AG20443 (cell line): ENCODE data around the gene INSYN2B.

Experiments
- DNase-seq: peaks from one replicate; pipeline ENCODE4 v3.0.0; 2012; ENCODE audit warnings: low spot score, mixed read lengths

Gene INSYN2B

GRCh38 chr5:169886677-169887076, 93.6 kb downstream of the INSYN2B start:
- DNase-seq: no peak

GRCh38 chr5:169886033-169886432, 94.3 kb downstream of the INSYN2B start:
- no peak for DNase-seq

DNA sequence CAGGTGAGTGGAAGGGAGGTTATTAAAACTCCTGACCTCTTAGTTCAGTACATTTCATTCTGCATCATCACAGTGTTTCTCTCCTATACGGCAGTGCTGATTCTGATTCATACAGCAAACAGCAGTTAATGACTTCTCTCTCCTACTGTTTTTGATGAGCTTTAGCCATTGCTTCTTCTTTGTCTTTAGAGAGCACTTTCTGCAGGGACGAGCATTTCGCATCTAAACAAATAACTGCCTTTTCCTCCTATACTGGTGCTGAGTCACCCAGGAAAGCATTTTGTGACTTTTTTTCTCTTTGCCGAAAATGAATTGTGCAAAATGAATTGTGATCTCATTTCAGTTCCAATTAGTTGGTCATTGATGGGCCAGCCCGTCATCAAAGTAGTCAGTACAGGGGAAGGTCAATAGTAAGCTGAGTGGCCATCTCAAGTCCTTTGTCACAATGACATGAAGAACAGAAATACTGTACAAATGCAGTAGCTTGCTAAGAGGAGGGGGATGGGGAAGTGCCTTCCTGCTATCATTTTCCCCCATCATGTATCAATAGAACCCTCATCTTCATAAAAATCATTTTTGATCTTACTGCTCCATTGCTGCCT, 98.5 kb downstream of the INSYN2B start:
- DNase-seq: no peak

DNA sequence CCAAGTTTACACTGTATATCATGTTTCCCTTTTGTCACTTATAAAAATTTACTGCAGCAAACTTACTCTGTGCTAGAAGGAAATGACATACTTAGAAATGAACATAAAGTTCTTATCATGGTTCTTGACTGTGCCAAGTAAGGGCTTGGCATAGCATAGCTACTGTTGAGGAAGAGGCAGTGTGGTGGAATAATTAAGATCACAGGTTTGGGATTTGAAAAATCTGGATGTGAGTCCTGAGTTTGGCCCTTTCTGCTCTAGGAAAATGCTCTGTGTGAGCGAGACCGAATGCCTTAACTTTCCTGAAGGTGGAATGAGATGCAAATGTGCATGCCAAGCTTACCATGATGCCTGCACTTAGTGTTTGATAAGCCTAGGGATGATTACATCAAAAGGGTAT, 99.5 kb downstream of the INSYN2B start:
- DNase-seq: no peak

DNA sequence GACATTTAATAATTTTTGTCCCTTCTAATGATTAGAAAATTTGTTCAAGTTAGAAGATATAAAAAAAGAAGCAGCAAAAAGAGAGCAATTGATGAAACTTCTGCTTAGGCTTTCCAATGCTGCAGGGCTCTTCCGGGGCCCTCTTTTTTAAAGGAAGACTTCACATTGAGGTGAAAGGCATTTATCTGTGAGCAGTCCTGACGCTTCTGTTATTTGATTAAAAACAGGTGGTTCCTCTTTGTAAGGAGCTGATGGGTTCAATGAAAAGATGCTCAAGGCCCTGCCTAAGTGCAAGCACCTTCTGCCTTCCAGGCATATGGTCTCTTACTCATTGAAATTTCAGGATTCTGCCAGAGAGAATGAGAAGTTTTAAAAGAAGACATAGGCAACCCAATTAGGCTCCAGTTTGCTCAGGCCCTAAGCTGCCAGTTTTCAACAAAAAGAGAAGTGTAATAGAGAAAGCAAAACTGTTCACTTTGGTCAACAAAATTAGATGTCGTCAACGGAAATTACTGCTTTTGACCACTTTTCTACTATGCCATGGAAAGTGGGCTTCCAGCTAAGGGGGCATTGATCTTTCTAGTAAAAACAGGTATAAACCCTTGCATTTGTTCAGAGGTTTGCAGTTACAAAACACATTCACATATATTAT, 100.2 kb downstream of the INSYN2B start:
- no peak for DNase-seq

DNA sequence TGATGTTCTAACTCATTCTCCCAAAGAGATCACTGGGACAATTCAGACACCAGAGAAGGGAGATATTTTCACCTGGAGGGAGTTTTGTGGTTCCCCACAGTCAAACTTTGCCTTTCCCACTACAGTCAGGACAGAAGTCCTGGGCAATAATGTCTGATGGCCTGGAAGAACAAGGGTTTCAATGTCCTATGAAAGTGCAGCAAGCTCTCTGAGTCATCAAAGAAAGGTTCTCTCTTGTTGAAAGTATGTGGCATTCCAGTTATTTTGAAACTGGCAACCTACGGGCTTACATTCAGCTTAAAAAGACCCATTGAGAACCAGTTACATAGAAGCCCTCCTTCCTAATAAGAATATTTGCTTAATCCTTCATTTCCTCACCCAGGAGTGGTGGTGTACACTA, 103.9 kb downstream of the INSYN2B start:
- DNase-seq: peak; percentile 60

DNA sequence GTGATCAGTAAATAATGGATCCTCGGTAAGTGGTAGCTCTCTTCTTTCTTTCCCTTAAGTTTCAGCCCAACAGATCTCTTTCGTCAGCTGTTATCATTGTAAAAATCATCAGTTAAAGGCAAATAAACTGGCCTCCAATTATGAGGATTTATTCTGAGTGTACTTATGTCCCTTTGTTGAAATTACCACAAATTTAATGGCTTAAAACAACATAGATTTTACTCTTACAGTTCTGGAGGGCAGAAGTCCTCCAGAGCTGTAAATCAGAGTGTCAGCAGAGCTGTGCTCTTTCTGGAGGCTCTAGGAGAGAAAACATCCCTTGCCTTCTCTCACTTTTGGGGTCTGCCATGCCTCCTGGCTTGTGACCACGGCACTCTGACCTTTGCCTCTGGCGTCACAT, 104.6 kb downstream of the INSYN2B start:
- no peak for DNase-seq

DNA sequence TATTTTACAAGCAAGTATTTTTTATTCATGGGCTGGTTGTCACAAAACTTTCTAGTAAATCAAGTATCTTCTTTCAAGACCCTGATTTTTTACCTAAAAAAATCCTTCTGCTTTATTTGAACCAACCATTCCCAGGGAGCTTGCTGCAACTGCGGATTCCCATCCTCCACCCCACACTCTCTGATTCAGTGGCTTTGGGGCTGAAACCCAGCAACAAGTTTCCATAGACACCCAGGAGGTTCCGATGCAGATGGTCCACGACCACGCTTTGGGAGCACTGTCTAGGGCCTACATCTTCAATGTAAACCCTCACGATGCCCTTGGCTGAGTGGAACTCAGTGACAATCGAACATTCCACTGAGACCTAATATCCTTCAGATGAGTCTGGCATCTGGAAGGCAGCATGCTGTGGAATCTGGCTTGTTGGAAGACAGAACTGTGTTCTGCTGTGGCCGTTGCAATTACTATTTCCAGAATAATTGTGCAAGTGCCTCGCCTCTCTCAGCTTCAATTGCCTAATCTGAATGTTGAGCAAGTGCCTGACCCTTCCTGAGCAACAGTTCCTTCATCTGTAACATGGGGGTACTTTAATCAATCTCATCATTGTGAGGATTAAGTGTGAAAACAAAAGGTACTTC, 105.1 kb downstream of the INSYN2B start:
- DNase-seq: peak; percentile 86

DNA sequence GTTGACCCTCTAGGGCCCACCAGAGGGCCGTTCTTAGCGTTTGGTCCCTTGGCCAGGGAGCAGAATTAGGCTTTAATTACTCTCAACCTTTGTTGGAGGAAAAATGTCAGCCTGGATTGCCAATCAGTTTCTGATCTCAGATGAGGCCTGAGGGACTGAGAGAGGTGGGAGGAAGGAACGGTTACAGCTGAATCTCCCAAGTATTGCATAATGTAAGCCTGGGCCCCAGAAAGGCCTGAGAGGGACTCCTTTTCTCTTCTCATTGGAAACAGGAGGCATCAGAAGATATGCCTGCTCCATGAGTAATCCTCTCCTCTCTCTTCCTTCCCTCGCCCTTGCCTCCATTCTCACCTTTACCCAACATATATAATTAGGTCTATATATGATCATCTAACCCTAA, 105.7 kb downstream of the INSYN2B start:
- peak; percentile 27 for DNase-seq

DNA sequence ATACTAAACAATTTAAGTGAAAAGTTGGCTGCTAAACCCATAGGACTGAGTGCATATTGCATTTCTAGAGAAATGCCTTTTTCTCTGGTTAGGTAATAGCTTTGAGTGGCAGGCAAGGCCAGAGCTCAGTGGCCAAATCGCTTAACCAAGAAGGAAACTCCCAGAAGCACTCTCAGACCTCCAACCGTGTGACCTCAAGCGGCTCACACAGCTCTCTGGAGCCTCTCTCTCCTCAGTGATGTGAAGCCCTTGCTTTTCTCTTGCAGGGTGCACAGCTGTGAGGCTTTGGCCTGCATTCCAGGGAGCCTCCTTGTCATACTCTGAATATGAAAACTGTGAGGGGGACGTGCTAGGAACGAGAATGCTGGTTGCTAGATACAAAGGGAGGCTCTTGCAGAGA, 106.7 kb downstream of the INSYN2B start:
- DNase-seq: no peak

- DNase-seq: no peak
These were observed 108.3 kb downstream of the INSYN2B start for GRCh38 chr5:169871826-169872490.

DNA sequence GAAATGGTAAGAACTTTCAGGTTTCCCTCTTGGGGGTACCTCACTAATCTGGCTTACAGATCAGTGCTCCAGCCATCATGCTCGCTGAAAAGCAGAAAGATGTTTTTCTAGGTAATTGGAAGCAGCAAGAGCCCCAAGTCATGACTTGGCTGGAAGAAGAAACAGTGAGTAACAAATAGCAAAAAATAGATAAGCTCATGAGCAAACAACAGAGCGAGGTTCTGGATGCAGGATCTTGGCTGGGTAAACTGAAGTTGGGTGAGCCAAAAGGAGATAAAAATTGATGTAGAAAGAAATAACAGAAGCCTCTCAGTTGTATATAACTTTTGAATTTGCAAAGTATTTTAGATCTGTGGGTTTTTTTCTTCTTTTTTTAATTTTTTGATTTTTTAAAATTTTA, 110.1 kb downstream of the INSYN2B start:
- DNase-seq: peak; percentile 21

GRCh38 chr5:169869066-169869465, 111.2 kb downstream of the INSYN2B start:
- DNase-seq: no peak

DNA sequence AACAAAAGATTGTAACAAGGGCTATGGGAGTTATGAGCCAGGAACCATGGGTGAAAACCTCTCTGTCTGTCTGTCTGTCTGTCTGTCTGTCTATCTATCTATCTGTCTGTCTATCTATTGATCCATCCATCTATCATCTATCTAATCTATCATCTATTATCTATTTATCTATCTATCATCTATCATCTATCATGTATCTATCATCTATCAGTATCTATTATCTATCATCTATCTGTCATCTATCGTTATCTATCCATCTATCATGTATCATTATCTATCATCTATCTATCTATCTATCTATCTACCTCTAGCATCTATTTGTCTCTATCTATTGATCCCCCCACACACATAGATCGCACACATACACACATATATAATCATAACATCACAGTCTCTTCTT, 112.9 kb downstream of the INSYN2B start:
- DNase-seq: no peak

GRCh38 chr5:169864483-169864882, 115.8 kb downstream of the INSYN2B start:
- no peak for DNase-seq

DNA sequence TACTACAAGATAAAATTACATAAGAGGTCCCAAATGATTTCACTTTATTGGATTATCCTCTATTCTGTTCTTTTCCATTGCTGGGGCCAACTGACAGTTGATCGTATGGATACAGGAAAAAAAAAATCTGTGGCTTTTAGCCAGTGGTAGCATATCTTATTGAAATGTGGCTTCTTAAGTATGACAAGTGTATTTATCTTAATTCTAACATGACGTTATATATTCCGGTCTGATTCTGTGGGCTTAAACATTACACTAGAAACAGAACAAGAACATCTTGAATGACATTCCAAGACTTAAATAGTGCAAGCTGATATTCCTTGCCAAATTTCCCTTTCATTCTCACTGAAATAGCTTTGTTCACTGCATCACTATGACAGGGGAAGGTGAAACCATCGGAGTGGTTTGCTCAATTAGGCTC, 117.9 kb downstream of the INSYN2B start:
- DNase-seq: no peak

DNA sequence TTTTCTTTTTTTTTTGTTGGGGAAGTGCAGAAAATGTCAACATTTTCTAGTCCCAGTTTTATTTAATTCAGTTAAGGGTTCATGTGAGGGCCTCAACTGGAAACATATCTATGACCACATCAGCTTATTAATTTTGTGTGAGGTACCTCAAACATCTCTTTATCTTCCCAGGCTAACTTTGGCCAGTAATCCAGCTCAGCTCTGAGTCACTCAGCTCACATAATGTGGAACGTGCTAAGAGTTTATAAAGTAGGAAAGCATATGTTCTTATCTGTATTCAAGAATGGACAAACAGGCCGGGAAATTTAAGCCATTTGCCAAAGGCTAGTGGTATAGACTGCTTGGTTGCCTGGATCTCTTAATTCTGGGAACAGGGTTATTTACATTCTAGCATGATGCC, 118.4 kb downstream of the INSYN2B start:
- peak; percentile 57 for DNase-seq

DNA sequence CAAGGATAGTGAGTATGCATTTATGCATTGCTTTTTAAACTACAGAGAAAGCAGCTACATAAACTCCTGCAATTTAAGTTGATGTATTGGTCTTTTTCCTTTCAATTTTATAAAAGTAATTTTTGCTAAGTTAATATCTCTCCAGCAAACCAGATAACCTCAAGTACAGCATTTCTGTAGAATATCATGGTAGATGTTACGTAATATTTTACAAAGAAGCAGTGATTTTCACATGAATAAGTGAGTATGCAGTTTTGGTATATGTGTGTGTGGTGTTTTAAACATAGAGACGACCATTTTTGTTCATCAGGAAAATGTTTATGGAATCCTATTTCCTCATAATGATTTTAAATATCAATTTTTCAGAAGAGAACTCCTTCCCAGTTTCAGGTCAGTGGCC, 118.9 kb downstream of the INSYN2B start:
- no peak for DNase-seq

GRCh38 chr5:169860585-169860984, 119.7 kb downstream of the INSYN2B start:
- no peak for DNase-seq

- DNase-seq: peak; percentile 82
These were observed 123.7 kb downstream of the INSYN2B start for GRCh38 chr5:169856571-169856970.

- no peak for DNase-seq
These were observed 128.9 kb downstream of the INSYN2B start for GRCh38 chr5:169851321-169851850.

DNA sequence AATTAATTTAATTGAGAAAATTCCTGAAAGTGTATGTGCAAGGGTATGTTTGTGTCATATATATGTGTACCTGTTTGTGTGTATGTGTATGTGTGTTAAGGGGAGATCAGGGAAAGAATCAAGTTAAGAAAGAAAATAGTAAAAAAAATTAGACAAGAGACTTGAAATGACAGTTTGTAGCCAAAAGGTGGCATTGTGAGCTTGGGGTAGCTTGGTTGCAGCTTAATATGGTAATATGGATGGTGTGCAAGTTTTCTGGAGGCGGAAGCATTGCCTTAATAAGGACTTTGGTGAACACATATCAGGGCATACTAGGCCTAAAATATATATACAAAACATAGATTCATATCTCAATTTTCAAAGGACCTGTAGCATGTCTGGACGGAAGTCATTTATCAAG, 129.9 kb downstream of the INSYN2B start:
- DNase-seq: no peak

DNA sequence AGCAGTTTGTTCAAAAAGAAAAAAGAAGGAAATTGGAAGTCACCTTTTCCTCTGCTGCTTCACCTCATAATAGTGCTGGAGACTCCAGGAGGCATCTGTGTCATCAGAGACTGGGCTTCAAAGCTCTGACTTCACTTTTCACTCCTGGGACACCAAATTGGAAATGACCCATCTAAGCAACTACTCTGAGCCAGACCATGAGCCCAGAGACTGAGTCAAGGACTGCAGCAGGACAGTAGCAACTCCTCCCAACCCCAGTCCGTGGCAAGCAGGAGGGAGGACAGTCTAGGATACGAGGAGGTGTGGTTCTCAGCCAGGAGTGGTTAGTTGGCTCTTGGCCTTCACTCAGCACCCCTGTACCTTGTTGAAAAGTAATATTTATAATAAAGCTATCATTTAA, 131.5 kb downstream of the INSYN2B start:
- DNase-seq: no peak
